AG09319 (cell line): ENCODE measurements around the gene TRAPPC3L.

ENCODE experiments used
- DNase-seq: peaks from one replicate; pipeline ENCODE4 v3.0.0-alpha.2; 2010; ENCODE audit warnings: low read depth; ENCODE audit errors: extremely low read depth
- CTCF ChIP-seq: IDR thresholded peaks from 2 replicates; pipeline ENCODE4 v1.5.1; 2011; ENCODE audit warnings: low read depth, mild to moderate bottlenecking, inconsistent platforms, low read length, moderate library complexity

TRAPPC3L gene

DNA sequence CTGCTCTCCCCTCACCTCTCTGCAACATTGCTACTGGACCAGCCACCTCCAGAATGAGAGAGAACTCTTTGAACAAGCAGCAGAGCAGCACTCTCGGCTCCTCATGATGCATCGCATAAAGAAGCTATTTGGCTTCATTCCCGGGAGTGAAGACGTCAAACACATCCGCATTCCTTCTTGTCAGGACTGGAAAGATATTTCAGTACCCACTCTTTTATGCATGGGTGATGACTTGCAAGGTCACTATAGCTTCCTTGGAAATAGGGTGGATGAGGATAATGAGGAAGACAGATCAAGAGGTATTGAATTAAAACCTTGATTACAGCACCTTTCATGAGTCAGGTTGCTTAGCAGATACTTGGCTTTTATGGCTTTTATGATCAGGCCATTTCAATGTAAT is 12.4 kb upstream of the TRAPPC3L start:
- no peak for TF ChIP-seq CTCF
- peak; percentile 78 for DNase-seq

- no peak for TF ChIP-seq CTCF
- DNase-seq: no peak
Observed at GRCh38 chr6:116556814-116557415, 11.4 kb upstream of the TRAPPC3L start.

GRCh38 chr6:116556065-116556464 is 10.6 kb upstream of the TRAPPC3L start:
- no peak for TF ChIP-seq CTCF
- DNase-seq: no peak

DNA sequence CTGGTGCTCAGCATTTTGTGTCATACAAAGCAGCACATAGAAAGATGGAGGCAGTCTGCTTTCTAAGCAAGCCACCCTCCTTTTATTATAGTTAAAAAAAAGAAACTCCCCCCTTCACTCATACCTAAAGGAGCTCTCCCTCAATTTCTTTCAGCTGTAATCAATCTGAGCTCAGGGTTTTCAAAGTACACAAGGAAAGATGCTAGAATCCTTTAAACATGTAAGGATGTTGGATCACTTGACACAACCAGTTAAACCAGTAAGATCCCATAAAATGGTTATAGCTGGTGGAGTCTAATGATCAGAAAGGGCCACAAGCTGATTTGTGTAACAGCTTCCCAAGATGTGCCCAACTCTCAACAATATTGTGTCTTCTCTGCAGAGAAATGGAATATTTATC is 8.0 kb upstream of the TRAPPC3L start, which contains the start of gene CALHM4:
CALHM4 (plus strand) TSS at position 301 of the 400 bp plus-strand sequence; CDS start at position 344, 43 bp downstream.
- DNase-seq: no peak
- TF ChIP-seq CTCF: no peak

- no peak for TF ChIP-seq CTCF
- DNase-seq: no peak
Observed at GRCh38 chr6:116550796-116551195, 5.3 kb upstream of the TRAPPC3L start.

DNA sequence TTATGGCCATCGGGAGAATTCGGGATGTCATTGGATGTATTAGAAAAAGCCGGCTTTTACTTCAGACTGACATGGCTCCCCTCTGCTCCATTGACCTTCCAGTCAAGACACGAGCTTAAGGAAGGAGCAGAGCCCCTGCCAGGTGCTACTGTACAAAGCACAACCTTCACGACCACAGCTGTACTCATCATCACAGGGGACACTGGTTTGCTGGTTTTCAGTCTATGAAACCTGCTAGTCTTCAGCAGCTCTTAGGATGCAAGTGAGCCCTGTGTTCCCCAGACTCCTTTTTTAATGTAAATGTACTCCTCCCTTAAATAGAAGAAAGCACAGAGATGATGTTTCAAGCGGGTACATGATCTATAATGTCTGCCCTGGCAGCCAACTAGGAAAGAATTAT is 1.9 kb upstream of the TRAPPC3L start:
- no peak for TF ChIP-seq CTCF
- DNase-seq: no peak

DNA sequence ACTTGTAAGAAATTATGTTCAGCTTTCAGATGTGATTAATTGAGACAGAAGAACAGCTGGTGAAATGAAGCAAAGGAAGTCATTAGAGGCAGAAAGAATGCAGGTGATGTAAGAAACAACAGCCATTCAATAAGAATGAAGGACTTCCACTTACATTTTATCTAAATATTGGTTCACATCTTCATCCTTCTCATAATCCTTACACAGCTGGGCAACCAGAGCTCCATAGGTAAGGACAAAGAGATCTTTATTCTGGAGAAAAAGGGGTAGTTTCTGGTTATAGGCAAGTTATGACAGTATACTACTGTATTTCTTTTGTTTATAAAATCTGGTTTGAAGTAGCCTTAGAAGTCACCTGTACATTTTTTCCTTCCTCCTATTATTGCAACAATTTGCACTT is 2.3 kb downstream of the TRAPPC3L start:
- DNase-seq: no peak
- no peak for TF ChIP-seq CTCF
